Neural cell (in vitro differentiated cells): ENCODE results near the gene CNOT9. TPM values are rescaled to one million over a fixed set of nuclear protein-coding genes. Genes with fewer than 3 reads are reported as not detected.

ENCODE experiments used
- H2AFZ ChIP-seq: fragments of 200-600, 300-800 bp; sonication (generic), shearing (Covaris generic); 2 replicates; pipeline ENCODE4 v1.6.0; 2014; ENCODE audit warnings: low read depth, mild to moderate bottlenecking, antibody characterized with exemption, low read length, moderate library complexity
- H3F3A ChIP-seq: fragments of 200-600 bp; shearing (Covaris generic); 2 replicates; pipeline ENCODE4 v1.6.1; 2016; ENCODE audit warnings: mild to moderate bottlenecking, moderate library complexity, mixed read lengths, antibody characterized with exemption, low read length; ENCODE audit not compliant: insufficient read depth, poor library complexity, severe bottlenecking
- H3K27ac ChIP-seq: fragments of 200-600, 300-800 bp; sonication (generic), shearing (Covaris generic); 2 replicates; pipeline ENCODE4 v1.5.1; 2014; ENCODE audit warnings: mild to moderate bottlenecking, low read length, moderate library complexity
- H3K27me3 ChIP-seq: fragments of 300-800, 200-600 bp; sonication (generic), shearing (Covaris generic); 2 replicates; pipeline ENCODE4 v1.6.0; 2014; ENCODE audit warnings: mild to moderate bottlenecking, low read depth, low read length, moderate library complexity; ENCODE audit not compliant: insufficient read depth
- H3K36me3 ChIP-seq: fragments of 300-800, 200-600 bp; sonication (generic), shearing (Covaris generic); 2 replicates; pipeline ENCODE4 v1.5.1; 2014; ENCODE audit warnings: mild to moderate bottlenecking, antibody characterized with exemption, low read length, moderate library complexity; ENCODE audit not compliant: insufficient read depth
- H3K4me2 ChIP-seq: fragments of 300-800, 200-600 bp; sonication (generic), shearing (Covaris generic); 2 replicates; pipeline ENCODE4 v1.6.0; 2014; ENCODE audit warnings: mild to moderate bottlenecking, low read length
- H3K4me3 ChIP-seq: fragments of 300-800, 200-600 bp; sonication (generic), shearing (Covaris generic); 2 replicates; pipeline ENCODE4 v1.5.1; 2014; ENCODE audit warnings: mild to moderate bottlenecking, low read length, moderate library complexity
- H3K79me2 ChIP-seq: fragments of 200-600 bp; shearing (Covaris generic); replicated peaks from 2 replicates; pipeline ENCODE4 v1.6.0; 2014; ENCODE audit warnings: mild to moderate bottlenecking, low read length, moderate library complexity; ENCODE audit not compliant: insufficient read depth
- H3K9ac ChIP-seq: fragments of 300-800, 200-600 bp; sonication (generic), shearing (Covaris generic); 2 replicates; pipeline ENCODE4 v1.6.1; 2016; ENCODE audit warnings: mild to moderate bottlenecking, low read length, mixed read lengths
- H3K9me2 ChIP-seq: fragments of 200-600 bp; shearing (Covaris generic); 2 replicates; pipeline ENCODE4 v1.6.1; 2016; ENCODE audit warnings: mild to moderate bottlenecking, low read length, mixed read lengths; ENCODE audit not compliant: insufficient read depth
- H3K9me3 ChIP-seq: fragments of 200-600, 300-800 bp; sonication (generic), shearing (Covaris generic); 2 replicates; pipeline ENCODE4 v1.6.1; 2016; ENCODE audit warnings: mild to moderate bottlenecking, mixed run types, low read length, moderate library complexity, mixed read lengths
- H4K20me1 ChIP-seq: fragments of 200-600 bp; shearing (Covaris generic); 2 replicates; pipeline ENCODE4 v1.6.1; 2016; ENCODE audit warnings: mild to moderate bottlenecking, mixed run types; ENCODE audit not compliant: insufficient read depth
- EP300 ChIP-seq: fragments of 450-650 bp; conservative IDR thresholded peaks from 2 replicates; pipeline ENCODE4 v1.6.1; 2014; ENCODE audit warnings: antibody characterized with exemption, mild to moderate bottlenecking, moderate library complexity; ENCODE audit not compliant: poor library complexity, severe bottlenecking
- EZH2 ChIP-seq: fragments of 200-600, 300-800 bp; shearing (Covaris generic), sonication (generic); IDR thresholded peaks from 2 replicates; pipeline ENCODE4 v1.6.1; 2014; ENCODE audit warnings: antibody characterized with exemption, low read length, borderline replicate concordance, mild to moderate bottlenecking; ENCODE audit not compliant: insufficient read depth, poor library complexity, severe bottlenecking
- MXI1 ChIP-seq: fragments of 450-650 bp; conservative IDR thresholded peaks from 2 replicates; pipeline ENCODE4 v1.6.1; 2014; ENCODE audit warnings: antibody characterized with exemption, mild to moderate bottlenecking; ENCODE audit not compliant: poor library complexity, severe bottlenecking
- POLR2AphosphoS5 ChIP-seq: IDR thresholded peaks from 2 replicates; pipeline ENCODE4 v1.6.1; 2012
- RAD21 ChIP-seq: fragments of 450-650 bp; conservative IDR thresholded peaks from 2 replicates; pipeline ENCODE4 v1.6.1; 2014; ENCODE audit warnings: antibody characterized with exemption, mild to moderate bottlenecking, moderate library complexity
- REST ChIP-seq: IDR thresholded peaks from 2 replicates; pipeline ENCODE4 v1.6.1; 2012; ENCODE audit warnings: borderline replicate concordance
- SMC3 ChIP-seq: fragments of 450-650 bp; conservative IDR thresholded peaks from 2 replicates; pipeline ENCODE4 v1.6.1; 2014; ENCODE audit warnings: antibody characterized with exemption, mild to moderate bottlenecking, moderate library complexity; ENCODE audit not compliant: poor library complexity
- TAF1 ChIP-seq: IDR thresholded peaks from 2 replicates; pipeline ENCODE4 v1.6.1; 2012; ENCODE audit warnings: low read depth
- polyA plus RNA-seq: library from polyadenylated mRNA; depleted of rRNA; stranded (reverse); fragments of >200 nt; gene quantifications from 2 replicates; pipeline ENCODE4 v1.2.3, GENCODE V29; 2014
- TF ChIP-seq, protein P1 (sequence below): fragments of 450-650 bp; IDR thresholded peaks from 2 replicates; pipeline ENCODE4 v1.5.1; 2014; ENCODE audit warnings: antibody characterized with exemption, mild to moderate bottlenecking, moderate library complexity; ENCODE audit not compliant: poor library complexity, severe bottlenecking

CNOT9 gene
- polyA plus RNA-seq, 1 donor from 2014 or later = 72.1 TPM

DNA sequence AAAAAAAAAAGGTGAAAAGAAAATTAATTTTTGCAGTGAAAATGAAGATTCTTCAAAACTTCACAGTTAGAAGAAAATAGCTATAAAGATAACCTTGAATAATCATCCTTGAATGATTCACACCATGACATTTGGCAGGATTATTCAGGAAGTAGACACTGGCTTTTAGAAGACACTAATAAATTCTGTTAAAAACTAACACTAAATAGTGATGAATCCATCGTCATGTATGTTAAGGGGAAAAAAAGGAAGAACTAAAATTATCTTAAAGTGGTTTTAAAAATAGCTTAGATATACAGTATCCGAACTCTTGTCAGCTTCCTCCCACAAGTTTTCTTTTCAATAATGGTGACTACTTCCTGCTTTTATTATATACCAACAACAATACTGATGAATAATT, 10.7 kb upstream of the CNOT9 start:
- TF ChIP-seq EZH2 (no peak), POLR2AphosphoS5 (no peak), EP300 (no peak), REST (no peak), RAD21 (no peak), TAF1 (no peak), SMC3 (no peak), MXI1 (no peak)
- TF ChIP-seq, protein P1, sequence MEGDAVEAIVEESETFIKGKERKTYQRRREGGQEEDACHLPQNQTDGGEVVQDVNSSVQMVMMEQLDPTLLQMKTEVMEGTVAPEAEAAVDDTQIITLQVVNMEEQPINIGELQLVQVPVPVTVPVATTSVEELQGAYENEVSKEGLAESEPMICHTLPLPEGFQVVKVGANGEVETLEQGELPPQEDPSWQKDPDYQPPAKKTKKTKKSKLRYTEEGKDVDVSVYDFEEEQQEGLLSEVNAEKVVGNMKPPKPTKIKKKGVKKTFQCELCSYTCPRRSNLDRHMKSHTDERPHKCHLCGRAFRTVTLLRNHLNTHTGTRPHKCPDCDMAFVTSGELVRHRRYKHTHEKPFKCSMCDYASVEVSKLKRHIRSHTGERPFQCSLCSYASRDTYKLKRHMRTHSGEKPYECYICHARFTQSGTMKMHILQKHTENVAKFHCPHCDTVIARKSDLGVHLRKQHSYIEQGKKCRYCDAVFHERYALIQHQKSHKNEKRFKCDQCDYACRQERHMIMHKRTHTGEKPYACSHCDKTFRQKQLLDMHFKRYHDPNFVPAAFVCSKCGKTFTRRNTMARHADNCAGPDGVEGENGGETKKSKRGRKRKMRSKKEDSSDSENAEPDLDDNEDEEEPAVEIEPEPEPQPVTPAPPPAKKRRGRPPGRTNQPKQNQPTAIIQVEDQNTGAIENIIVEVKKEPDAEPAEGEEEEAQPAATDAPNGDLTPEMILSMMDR = no peak
- peaks cover 10% of the 10 kb centered on the region for H3K36me3 ChIP-seq
- H3K4me3 ChIP-seq = no peak overlapping the region
- no peak overlapping the region for H2AFZ ChIP-seq
- no peaks in the 10 kb centered on the region for H3K9me2 ChIP-seq
- no peaks in the 10 kb centered on the region for H3K9me3 ChIP-seq
- no peaks in the 10 kb centered on the region for H3K27me3 ChIP-seq
- no peak overlapping the region for H3K27ac ChIP-seq
- no peaks in the 10 kb centered on the region for H4K20me1 ChIP-seq
- H3F3A ChIP-seq = no peaks in the 10 kb centered on the region
- no peaks in the 10 kb centered on the region for H3K79me2 ChIP-seq
- H3K4me2 ChIP-seq = no peak overlapping the region
- no peak overlapping the region for H3K9ac ChIP-seq

GRCh38 chr2:218558986-218559385, 9.7 kb upstream of the CNOT9 start:
- no peak overlapping the region for H3K4me3 ChIP-seq
- no peaks in the 10 kb centered on the region for H3K9me2 ChIP-seq
- no peak overlapping the region for H2AFZ ChIP-seq
- H3K36me3 ChIP-seq = no peaks in the 10 kb centered on the region
- TF ChIP-seq REST (no peak), TAF1 (no peak), SMC3 (no peak), POLR2AphosphoS5 (no peak), EZH2 (no peak), MXI1 (no peak), RAD21 (no peak), EP300 (no peak)
- TF ChIP-seq, protein P1 = no peak
- no peaks in the 10 kb centered on the region for H3F3A ChIP-seq
- no peaks in the 10 kb centered on the region for H3K27me3 ChIP-seq
- no peaks in the 10 kb centered on the region for H4K20me1 ChIP-seq
- H3K79me2 ChIP-seq = peaks cover 5% of the 10 kb centered on the region
- no peaks in the 10 kb centered on the region for H3K9me3 ChIP-seq
- H3K9ac ChIP-seq = no peak overlapping the region
- H3K4me2 ChIP-seq = no peak overlapping the region
- H3K27ac ChIP-seq = no peak overlapping the region
